ENCODE data around the gene CCNY.

DNA sequence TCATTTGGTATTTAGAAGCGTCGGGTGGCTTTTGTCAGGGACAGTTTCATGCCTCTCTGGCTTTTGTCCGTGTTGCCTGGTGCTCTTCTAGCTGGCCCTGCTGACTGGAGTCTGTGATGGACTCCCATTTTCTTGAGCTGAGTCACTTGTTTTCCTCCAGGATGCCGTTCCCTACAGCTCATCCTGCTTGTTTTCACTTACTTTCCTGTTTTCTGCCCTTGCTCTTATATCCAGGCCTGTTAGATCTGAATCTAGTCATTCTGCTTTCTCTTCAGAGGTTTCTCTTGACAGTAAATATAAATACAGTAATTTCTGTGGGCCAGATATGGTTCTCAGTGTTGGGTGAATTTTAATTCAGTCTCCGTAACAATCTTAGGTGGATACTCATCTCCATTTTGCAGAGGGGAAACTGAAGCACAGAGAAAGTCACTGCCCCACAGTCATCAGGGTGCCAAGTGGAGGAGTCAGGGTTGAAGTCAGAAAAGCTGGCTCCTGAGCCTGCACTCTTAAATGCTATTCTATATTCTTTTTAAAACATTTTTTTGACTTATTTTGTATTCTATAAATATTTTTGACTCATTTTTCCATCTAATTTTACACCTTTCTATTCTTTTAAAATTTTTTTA, 85.4 kb downstream of the CCNY start:
- TF ChIP-seq, protein P1, sequence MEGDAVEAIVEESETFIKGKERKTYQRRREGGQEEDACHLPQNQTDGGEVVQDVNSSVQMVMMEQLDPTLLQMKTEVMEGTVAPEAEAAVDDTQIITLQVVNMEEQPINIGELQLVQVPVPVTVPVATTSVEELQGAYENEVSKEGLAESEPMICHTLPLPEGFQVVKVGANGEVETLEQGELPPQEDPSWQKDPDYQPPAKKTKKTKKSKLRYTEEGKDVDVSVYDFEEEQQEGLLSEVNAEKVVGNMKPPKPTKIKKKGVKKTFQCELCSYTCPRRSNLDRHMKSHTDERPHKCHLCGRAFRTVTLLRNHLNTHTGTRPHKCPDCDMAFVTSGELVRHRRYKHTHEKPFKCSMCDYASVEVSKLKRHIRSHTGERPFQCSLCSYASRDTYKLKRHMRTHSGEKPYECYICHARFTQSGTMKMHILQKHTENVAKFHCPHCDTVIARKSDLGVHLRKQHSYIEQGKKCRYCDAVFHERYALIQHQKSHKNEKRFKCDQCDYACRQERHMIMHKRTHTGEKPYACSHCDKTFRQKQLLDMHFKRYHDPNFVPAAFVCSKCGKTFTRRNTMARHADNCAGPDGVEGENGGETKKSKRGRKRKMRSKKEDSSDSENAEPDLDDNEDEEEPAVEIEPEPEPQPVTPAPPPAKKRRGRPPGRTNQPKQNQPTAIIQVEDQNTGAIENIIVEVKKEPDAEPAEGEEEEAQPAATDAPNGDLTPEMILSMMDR (IDR thresholded peaks at IDR 0.05; ENCODE audit: insufficient read depth, low read depth, low read length): no peak
- no peak for TF ChIP-seq EZH2 (IDR thresholded peaks at IDR 0.05; ENCODE audit: insufficient read depth, low read length)

Measured in astrocyte (in vitro differentiated cells and primary cell).